Measurements from ENCODE around the gene KCNJ1.

GRCh38 chr11:128865490-128865889 lies 1.6 kb downstream of the KCNJ1 start:
- no peak for TF ChIP-seq POLR2A (IDR thresholded peaks at IDR 0.05)
- no peak for TF ChIP-seq CTCF (IDR thresholded peaks at IDR 0.05)
